ENCODE measurements around the gene BCAR3.
"Not testable (repeated sequence)": the region's sequence is repeated elsewhere in the genome, so short reads cannot be mapped to it uniquely, and the experiment has no call there.

Gene BCAR3

GRCh38 chr1:93667642-93668041, 14.0 kb downstream of the BCAR3 start:
- DNase-seq: no peak

GRCh38 chr1:93666613-93667384, 14.8 kb downstream of the BCAR3 start:
- DNase-seq: no peak

- no peak for DNase-seq
These were observed 16.6 kb downstream of the BCAR3 start for GRCh38 chr1:93665015-93665414.

- no peak for DNase-seq
These were observed 18.4 kb downstream of the BCAR3 start for GRCh38 chr1:93663208-93663614.

GRCh38 chr1:93662481-93663207, 19.0 kb downstream of the BCAR3 start:
- DNase-seq: no peak

- DNase-seq: no peak
These were observed 19.7 kb downstream of the BCAR3 start for GRCh38 chr1:93661829-93662474.

- not testable (repeated sequence) for DNase-seq
These were observed 20.3 kb downstream of the BCAR3 start for GRCh38 chr1:93661341-93661740.

GRCh38 chr1:93659822-93660503, 21.7 kb downstream of the BCAR3 start:
- DNase-seq: no peak

GRCh38 chr1:93658188-93658587, 23.4 kb downstream of the BCAR3 start:
- no peak for DNase-seq

GRCh38 chr1:93656491-93656890, 25.1 kb downstream of the BCAR3 start:
- no peak for DNase-seq

GRCh38 chr1:93653656-93654055, 28.0 kb downstream of the BCAR3 start:
- no peak for DNase-seq

GRCh38 chr1:93652323-93652949, 29.2 kb downstream of the BCAR3 start:
- peak in 1 of 2 experiments; percentile 40 for DNase-seq

GRCh38 chr1:93651695-93652094, 29.9 kb downstream of the BCAR3 start:
- no peak for DNase-seq

- not testable (repeated sequence) for DNase-seq
These were observed 31.5 kb downstream of the BCAR3 start for GRCh38 chr1:93650159-93650558.

- DNase-seq: no peak
These were observed 32.4 kb downstream of the BCAR3 start for GRCh38 chr1:93649231-93649630.

GRCh38 chr1:93648656-93649055, 33.0 kb downstream of the BCAR3 start:
- DNase-seq: no peak

GRCh38 chr1:93641527-93641926, 40.1 kb downstream of the BCAR3 start:
- DNase-seq: no peak

- DNase-seq: no peak
These were observed 40.8 kb downstream of the BCAR3 start for GRCh38 chr1:93640656-93641440.

- no peak for DNase-seq
These were observed 42.7 kb downstream of the BCAR3 start for GRCh38 chr1:93638981-93639380.

GRCh38 chr1:93638307-93638847, 43.3 kb downstream of the BCAR3 start:
- DNase-seq: no peak

GRCh38 chr1:93636712-93637111, 44.9 kb downstream of the BCAR3 start:
- DNase-seq: no peak

Data from NCI-H2081 (cell line).